Tibial artery (tissue), 4 donors: ENCODE results near the gene PDLIM1.

Source experiments
- DNase-seq, 2 donors: peaks; one replicate each; pipeline ENCODE4 v3.0.0-alpha.2; 2019
- H3K27ac ChIP-seq, 2 donors: fragments of 200-600 bp; sonication (generic) in 1 of 2; 1 replicate in 1 of 2; 2 replicates in 1 of 2; pipeline ENCODE4 v1.5.1; 2018 to 2019; ENCODE audit warnings: mild to moderate bottlenecking in 1 of 2
- H3K27me3 ChIP-seq, 2 donors: fragments of 200-600 bp; sonication (generic) in 1 of 2; one replicate each; pipeline versions ENCODE4 v1.5.1 to v1.6.0; 2016 to 2019
- H3K36me3 ChIP-seq, 3 donors: fragments of 200-600 bp; sonication (generic) in 2 of 3; one replicate each; pipeline ENCODE4 v1.5.1; 2016 to 2019; ENCODE audit warnings: mild to moderate bottlenecking in 2 of 3
- H3K4me1 ChIP-seq, 4 donors: fragments of 200-600 bp; sonication (generic) in 2 of 4; 1 replicate in 3 of 4; 2 replicates in 1 of 4; pipeline ENCODE4 v1.5.1; 2016 to 2019
- H3K4me3 ChIP-seq, 2 donors: fragments of 200-600 bp; sonication (generic) in 1 of 2; 1 replicate in 1 of 2; 2 replicates in 1 of 2; pipeline ENCODE4 v1.5.1; 2018 to 2019; ENCODE audit warnings: mild to moderate bottlenecking in 2 of 2
- H3K9me3 ChIP-seq, 3 donors: fragments of 200-600 bp; sonication (generic) in 1 of 3; one replicate each; pipeline ENCODE4 v1.5.1; 2016 to 2019
- CTCF ChIP-seq, 2 experiments: fragments of 200-600 bp in 1 of 2; fragments of 450-650 bp in 1 of 2; IDR thresholded peaks; one replicate each; pipeline ENCODE4 v1.5.1; 2017 to 2019; ENCODE audit warnings: antibody characterized with exemption in 2 of 2, mild to moderate bottlenecking in 1 of 2, moderate library complexity in 1 of 2
- intact Hi-C: fragments of 100-400 bp; cut with DNase I; formaldehyde crosslinking; loops from one replicate; pipeline ENCODE4 v1.15.0; 2023; ENCODE audit warnings: low total_unique reads

The PDLIM1 gene

DNA sequence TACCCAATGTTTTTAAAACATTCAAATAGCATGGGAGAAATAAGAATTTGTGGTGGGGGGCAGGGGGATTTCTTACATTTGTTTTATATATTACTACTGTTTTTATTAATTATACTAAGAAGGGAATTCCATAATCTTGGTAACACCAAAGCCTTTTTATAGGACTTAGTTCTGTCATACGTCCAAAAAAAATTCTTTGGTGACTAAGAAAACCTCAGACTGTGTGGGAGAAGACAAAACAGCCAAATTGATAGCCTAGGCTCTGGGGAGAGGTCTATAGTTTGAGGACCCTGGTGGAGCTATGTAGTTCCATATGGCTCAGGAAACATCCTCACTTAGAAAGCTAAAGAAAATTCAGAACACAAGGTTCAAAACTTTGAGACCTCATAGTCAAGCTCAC lies 73.3 kb downstream of the PDLIM1 start:
- no peaks in the 10 kb centered on the region for H3K27me3 ChIP-seq
- H3K9me3 ChIP-seq = no peaks in the 10 kb centered on the region
- no peak overlapping the region for H3K27ac ChIP-seq
- intact Hi-C loops = no loop called here
- DNase-seq = no peak
- H3K4me1 ChIP-seq = peaks cover 0 to 15% (median 0%) of the 10 kb centered on the region in 4 donors
- no peaks in the 10 kb centered on the region for H3K36me3 ChIP-seq
- no peak overlapping the region for H3K4me3 ChIP-seq
- no peak for TF ChIP-seq CTCF (IDR thresholded peaks at IDR 0.05)

DNA sequence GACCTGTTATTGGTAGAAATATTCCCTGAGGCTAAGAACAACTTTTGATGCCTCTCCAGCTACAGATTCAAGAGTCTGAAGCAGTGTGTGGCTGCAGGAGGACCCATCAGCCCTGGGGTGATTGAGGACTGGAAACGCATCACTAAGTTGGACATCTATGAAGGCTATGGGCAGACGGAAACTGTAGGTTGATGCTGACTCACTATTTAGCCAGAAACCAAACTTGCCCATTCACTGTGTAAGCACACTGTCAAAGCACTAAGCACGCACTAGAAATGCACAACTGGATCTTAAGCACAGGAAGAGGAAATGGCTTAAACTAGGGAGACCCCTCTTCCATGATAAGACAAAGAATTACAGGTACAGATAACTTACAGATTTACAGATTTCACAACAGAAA lies 76.0 kb downstream of the PDLIM1 start:
- Histone ChIP-seq H3K4me1 (peaks cover 0 to 15% (median 0%) of the 10 kb centered on the region in 4 donors), H3K4me3 (no peak overlapping the region), H3K27me3 (no peaks in the 10 kb centered on the region), H3K27ac (no peak overlapping the region), H3K36me3 (no peaks in the 10 kb centered on the region), H3K9me3 (no peaks in the 10 kb centered on the region)
- DNase-seq = no peak
- no peak for TF ChIP-seq CTCF (IDR thresholded peaks at IDR 0.05)
- intact Hi-C loops = no loop called here

DNA sequence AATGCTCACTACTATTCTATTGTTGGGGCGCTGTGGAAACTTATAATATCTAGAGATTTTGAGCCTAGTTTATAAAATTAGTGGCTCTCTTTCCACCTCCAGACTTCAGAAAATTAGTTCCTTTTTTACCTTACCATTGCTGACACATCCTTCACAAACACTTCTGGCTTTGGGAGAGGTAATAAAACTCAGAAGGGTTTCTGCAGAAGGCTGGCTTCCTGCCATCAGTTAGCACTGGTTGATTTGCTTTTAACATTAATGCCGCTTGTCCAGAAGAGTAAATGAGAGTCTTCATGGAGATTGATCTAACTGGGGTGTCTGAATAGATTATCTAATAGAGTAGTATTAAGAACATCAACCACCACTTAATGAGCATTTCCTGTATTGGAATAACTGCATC lies 76.4 kb downstream of the PDLIM1 start:
- H3K9me3 ChIP-seq = no peaks in the 10 kb centered on the region
- H3K4me1 ChIP-seq = peaks cover 0 to 15% (median 0%) of the 10 kb centered on the region in 4 donors
- H3K27me3 ChIP-seq = no peaks in the 10 kb centered on the region
- no peak overlapping the region for H3K4me3 ChIP-seq
- intact Hi-C loops = no loop called here
- TF ChIP-seq CTCF (IDR thresholded peaks at IDR 0.05) = no peak
- no peak overlapping the region for H3K27ac ChIP-seq
- no peaks in the 10 kb centered on the region for H3K36me3 ChIP-seq
- no peak for DNase-seq

DNA sequence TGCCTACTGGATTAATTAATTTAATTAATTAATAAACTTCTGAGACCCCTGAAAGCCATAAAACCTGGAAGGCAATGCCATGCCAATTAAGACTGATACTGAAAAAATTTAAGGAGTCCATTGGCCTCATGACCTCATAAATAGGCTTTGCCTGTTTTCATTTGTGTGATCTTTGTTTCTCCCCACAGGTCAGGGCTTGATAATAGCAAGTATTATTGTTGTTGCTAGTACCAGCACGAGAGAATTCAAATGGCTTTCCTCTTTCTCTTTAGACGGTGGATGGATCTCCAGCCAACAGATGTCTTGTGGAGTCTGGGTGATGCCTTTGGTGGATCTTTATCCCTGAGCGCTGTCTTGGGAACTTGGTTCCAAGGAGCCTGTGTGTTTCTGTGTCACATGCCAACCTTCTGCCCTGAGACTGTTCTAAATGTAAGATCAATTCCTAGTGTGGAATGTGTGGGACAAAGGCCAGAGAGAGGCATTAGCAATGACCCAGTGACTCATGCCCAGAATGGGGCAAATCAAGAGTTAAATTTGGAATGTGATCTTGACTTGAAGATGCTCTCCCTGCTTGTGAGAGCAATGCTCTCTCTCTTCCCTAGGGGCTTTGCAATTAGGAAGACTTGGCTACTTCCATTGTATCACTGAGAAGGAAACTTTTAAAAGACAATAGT lies 79.1 kb downstream of the PDLIM1 start:
- H3K9me3 ChIP-seq = no peaks in the 10 kb centered on the region
- H3K27me3 ChIP-seq = no peaks in the 10 kb centered on the region
- intact Hi-C loops = no loop called here
- H3K4me1 ChIP-seq = peaks cover 0 to 4% (median under 1%) of the 10 kb centered on the region in 4 donors
- H3K4me3 ChIP-seq = no peak overlapping the region
- no peak for TF ChIP-seq CTCF (IDR thresholded peaks at IDR 0.05)
- H3K27ac ChIP-seq = no peak overlapping the region
- no peak for DNase-seq
- no peaks in the 10 kb centered on the region for H3K36me3 ChIP-seq

DNA sequence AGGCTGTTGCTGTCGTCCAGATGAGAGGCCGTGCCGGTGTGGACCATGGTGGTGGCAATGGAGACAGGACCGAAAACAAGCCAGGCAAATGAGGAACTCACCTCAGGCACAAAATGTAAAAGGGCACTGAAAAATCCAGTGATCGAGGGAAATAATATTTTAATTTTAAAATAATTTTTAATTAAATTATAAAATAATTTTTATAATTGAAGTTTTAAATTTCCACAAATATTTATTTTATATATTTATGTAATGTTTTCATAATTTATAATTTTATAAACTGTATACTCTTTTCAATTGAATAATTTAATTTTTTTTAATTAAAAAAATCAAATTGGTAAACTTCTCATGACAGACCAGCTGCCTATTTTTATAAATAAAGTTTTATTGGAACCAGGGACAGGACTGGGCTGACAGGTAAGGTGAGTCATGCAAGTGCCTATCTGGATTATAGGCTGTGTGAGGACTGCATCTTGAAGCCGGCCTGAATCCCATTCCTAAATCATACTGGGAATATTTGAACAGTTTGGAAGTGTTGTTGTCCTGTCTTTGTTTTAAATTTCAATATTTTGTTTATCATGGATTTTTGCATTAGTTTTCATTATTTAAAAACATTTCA lies 81.2 kb downstream of the PDLIM1 start:
- no peaks in the 10 kb centered on the region for H3K27me3 ChIP-seq
- intact Hi-C loops = no loop called here
- no peak for DNase-seq
- no peaks in the 10 kb centered on the region for H3K9me3 ChIP-seq
- no peak for TF ChIP-seq CTCF (IDR thresholded peaks at IDR 0.05)
- no peaks in the 10 kb centered on the region for H3K36me3 ChIP-seq
- no peak overlapping the region for H3K4me3 ChIP-seq
- H3K4me1 ChIP-seq = peaks cover 0 to 4% (median 0%) of the 10 kb centered on the region in 4 donors
- H3K27ac ChIP-seq = no peak overlapping the region
